Inflammatory macrophage (primary cell): Measurements from ENCODE around the gene TMEM184B.
A peak's percentile ranks its signal among the peaks of the same experiment; 100 is the strongest.
"Not testable (repeated sequence)": the region's sequence is repeated elsewhere in the genome, so short reads cannot be mapped to it uniquely, and the experiment has no call there.

Source experiments
- DNase-seq, 2 donors: peaks; one replicate each; pipeline ENCODE4 v3.0.0-alpha.2; 2020 to 2022

The TMEM184B gene

DNA sequence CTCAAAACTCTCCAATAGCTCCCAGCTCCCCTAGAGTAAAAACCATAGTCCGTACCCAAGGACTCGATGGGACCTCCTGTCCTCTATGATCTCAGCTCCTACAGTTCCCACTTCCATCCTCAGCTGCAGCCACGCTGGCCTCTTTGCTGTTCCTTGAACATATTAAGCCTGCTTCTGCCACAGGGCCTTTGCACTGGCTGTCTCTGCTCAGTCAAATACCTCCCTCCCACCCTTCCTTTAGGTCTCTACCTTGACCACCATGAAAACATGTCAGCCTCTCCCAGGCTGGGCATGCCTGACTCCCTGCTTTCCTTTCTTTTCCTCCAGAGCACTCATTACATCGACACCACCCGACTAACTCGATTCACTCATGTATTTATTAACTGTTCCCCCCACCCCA is 24.5 kb downstream of the TMEM184B start:
- DNase-seq: no peak

- no peak for DNase-seq
Observed at GRCh38 chr22:38247713-38248112, 25.1 kb downstream of the TMEM184B start.

- DNase-seq: no peak
Observed at GRCh38 chr22:38246692-38247091, 26.1 kb downstream of the TMEM184B start.

DNA sequence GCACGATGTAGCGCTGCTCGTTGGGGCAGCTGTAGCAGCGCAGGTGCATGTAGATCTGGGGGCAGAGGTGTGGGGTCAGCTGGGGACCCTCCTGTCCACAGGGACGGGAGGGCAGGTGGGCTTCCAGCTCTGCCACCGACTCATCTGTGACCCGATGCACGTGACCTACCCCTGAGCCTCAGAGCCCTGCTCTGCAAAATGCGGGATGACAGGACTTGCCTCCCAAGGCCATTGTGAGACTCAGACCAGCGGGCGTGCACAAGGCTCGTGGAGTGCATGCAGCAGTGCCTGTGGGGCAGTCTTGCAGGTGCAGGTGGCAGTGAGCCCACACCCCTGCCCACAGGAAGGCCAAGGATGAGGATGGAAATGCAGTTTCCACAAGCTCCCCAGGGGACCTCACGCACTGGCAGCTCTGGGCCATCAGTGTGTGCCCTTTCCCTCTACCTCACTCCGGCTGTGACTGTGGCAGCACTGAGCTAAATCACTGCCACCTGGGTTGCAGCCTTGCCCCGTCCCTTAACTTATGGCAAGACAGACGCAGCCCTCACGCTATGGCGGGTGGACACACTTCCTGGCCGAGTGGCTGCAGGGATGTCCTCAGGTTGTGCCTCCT is 26.7 kb downstream of the TMEM184B start:
- DNase-seq: no peak

- no peak for DNase-seq
Observed at GRCh38 chr22:38244106-38244505, 28.7 kb downstream of the TMEM184B start.

DNA sequence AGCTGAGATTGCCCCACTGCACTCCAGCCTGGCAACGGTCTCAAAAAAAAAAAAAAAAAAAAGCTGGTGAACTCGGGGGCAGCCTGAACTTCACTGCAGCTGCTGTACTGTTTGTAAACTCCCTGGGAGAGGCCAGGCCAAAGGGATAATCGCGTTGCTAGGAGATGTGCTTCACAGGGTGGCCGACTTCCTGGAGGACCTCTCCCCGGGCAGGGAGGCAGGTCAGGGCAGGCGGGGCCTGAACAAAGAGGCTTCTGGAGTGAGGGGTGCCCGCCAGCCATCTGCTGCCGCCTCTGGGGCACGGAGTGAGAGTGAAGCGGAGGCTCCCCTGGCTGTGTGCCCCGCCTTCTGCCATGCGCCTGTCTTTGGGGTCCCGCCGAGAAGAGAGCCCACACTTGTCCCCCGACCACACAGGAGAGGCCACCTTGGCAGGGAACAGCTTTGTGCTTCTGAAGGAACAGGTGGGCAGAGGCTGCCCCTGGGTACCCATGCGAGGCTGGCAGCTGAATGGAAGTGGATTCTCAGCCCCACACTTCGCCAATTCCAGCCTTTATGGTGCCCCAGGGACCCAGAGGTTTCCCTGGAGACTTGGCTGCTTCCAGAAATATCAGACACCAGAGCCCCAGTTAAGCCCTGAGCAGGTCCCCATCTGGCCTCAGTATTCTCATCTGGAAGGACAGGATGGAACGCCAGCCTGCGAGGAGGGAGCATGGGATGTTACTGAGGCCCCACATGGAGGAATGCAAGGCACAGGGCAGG is 29.6 kb downstream of the TMEM184B start:
- DNase-seq: no peak

DNA sequence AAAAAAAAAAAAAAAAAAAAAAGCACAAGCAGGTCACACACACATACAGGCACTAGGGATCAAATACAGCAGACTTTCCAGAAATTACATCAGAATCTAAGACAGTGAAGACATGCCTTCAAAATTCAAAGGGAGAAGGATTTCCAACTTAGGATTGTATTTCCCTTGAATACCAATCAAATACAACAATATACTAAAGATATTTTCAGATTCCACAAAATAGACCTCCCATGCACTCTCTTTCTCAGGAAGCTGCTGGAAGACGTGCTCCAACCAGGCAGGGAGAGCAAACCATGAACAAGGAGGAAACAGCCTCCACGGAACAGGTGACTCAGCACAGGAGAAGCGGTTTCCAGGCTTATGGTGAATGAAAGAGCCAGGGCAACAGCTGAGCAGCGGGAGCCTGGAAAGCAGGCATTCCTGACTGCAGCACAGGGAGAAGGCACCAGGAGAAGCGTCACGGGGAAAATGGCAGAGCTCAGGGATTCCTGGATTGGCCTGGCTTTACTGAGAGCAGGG is 32.0 kb downstream of the TMEM184B start:
- DNase-seq: no peak

GRCh38 chr22:38239101-38239761 is 33.6 kb downstream of the TMEM184B start:
- no peak for DNase-seq

GRCh38 chr22:38238519-38239071 is 34.2 kb downstream of the TMEM184B start:
- no peak for DNase-seq

DNA sequence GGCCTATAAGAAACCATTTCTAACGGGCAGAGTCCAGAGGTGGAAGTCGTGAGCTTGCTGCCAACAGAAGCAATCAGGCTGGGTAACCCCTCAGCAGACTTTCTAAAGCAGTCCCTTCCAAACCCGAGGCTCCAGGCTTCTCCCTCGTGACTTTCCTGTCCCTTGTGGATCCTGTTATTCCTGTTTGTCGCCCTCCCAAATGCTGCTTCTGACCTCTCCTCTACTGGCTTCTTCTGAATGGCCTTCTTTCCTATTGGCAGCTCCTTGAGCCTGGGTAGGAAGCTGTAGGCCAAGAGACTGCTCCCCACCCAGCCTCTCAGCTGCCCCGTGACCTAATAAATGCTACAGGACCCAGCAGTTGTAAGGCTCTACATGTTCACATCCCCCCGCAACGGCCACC is 36.0 kb downstream of the TMEM184B start:
- no peak for DNase-seq

GRCh38 chr22:38235240-38235850 is 37.5 kb downstream of the TMEM184B start:
- no peak for DNase-seq

GRCh38 chr22:38233856-38234255 is 39.0 kb downstream of the TMEM184B start:
- DNase-seq: not testable (repeated sequence)

GRCh38 chr22:38233427-38233826 is 39.4 kb downstream of the TMEM184B start:
- DNase-seq: no peak

- DNase-seq: no peak
Observed at GRCh38 chr22:38232196-38232595, 40.6 kb downstream of the TMEM184B start.

DNA sequence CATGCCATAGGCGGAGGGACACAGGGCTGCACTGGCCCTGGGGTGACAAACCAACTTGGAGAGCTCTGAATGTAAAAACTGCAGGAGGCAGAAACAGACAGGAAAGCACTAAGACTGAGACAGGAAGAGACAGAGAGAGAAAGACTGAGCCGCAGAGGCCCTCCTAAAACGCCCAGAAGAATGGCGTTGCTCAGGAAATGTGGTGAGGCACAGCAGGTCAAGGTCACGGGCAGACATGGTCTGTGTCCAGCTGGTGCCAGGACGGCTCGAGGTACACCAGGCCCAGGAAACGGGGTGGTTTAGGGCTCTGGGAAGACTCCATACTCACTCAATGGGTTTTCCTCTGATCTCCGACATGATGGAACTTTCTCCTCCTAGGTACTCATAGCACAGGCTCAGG is 41.9 kb downstream of the TMEM184B start:
- no peak for DNase-seq

- peak; percentile 69 to 85 for DNase-seq
Observed at GRCh38 chr22:38230108-38230825, 42.5 kb downstream of the TMEM184B start.

DNA sequence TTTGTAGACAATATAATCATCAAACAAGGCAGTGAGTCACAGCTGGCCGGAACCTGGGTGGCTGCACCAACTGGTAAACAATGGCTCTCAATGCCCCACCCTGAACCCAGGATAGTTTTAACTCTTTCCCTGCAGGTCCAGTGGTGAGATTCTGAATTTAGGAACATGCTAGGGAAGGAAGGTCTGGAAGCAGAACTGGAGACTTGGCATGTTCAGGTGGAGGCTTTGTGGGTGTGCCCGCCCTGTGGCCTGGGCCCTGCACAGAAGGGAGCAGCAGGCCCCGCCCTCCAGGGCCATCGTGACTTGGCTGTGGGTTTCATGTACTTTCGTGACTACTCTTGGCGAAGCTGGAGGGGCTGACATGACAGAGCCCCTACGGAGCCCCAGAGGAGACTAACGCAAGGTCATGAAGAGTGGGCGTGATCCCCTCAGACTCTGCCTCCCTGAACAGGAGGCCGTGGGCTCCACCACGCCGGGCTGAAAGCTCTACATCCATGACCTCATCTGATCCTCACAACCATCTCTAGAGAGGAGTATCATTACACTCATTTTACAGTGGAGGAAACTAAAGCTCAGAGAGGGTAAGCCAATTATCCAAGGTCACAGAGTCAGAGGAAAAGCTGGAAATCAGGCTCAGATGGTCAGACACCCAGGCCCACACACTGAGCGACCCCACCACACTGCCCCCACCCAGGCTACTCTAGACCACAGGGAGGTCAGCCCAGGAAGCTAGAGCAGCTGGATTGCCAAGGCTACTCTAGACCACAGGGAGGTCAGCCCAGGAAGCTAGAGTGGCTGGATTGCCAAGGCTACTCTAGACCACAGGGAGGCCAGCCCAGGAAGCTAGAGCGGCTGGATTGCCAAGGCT is 43.7 kb downstream of the TMEM184B start:
- peak in 1 of 2 donors; percentile 15 for DNase-seq

- DNase-seq: no peak
Observed at GRCh38 chr22:38228326-38228872, 44.4 kb downstream of the TMEM184B start.

GRCh38 chr22:38226853-38227649 is 45.8 kb downstream of the TMEM184B start:
- DNase-seq: no peak
